TTC549 (cell line): ENCODE measurements around the gene RXFP2.

Source experiments
- FAIRE-seq: peaks from 2 replicates; lab custom pipeline; 2012; peaks lifted over from hg19 to GRCh38; lab: Jason Lieb, UNC

RXFP2 gene

GRCh38 chr13:31835932-31836331 lies 96.6 kb downstream of the RXFP2 start:
- FAIRE-seq: no peak

GRCh38 chr13:31843044-31843443 lies 103.7 kb downstream of the RXFP2 start:
- no peak for FAIRE-seq

GRCh38 chr13:31846182-31846938 lies 107.0 kb downstream of the RXFP2 start:
- FAIRE-seq: no peak

- FAIRE-seq: no peak
Observed at GRCh38 chr13:31846961-31847752, 107.8 kb downstream of the RXFP2 start.

GRCh38 chr13:31848621-31849020 lies 109.3 kb downstream of the RXFP2 start:
- FAIRE-seq: no peak

- no peak for FAIRE-seq
Observed at GRCh38 chr13:31849206-31849605, 109.9 kb downstream of the RXFP2 start.

- no peak for FAIRE-seq
Observed at GRCh38 chr13:31850041-31850555, 110.8 kb downstream of the RXFP2 start.

GRCh38 chr13:31851216-31851615 lies 111.9 kb downstream of the RXFP2 start:
- FAIRE-seq: no peak
